Astrocyte of the spinal cord (primary cell): ENCODE results near the gene BCL2L12.
A peak's percentile ranks its signal among the peaks of the same experiment; 100 is the strongest.
"Not testable (repeated sequence)": the region's sequence is repeated elsewhere in the genome, so short reads cannot be mapped to it uniquely, and the experiment has no call there.

Source experiments
- DNase-seq: peaks from one replicate; pipeline ENCODE4 v3.0.0; 2011; ENCODE audit warnings: low read depth, low spot score
- H3K4me3 ChIP-seq: 2 replicates; pipeline ENCODE4 v1.5.1; 2011; ENCODE audit warnings: low read depth, mild to moderate bottlenecking, low read length, moderate library complexity
- CTCF ChIP-seq: IDR thresholded peaks from 2 replicates; pipeline ENCODE4 v1.5.1; 2012; ENCODE audit warnings: low read depth, mild to moderate bottlenecking, low read length, inconsistent platforms
- in situ Hi-C: cut with HindIII; loops from 2 replicates; pipeline ENCODE4 v1.10.0; 2017; ENCODE audit warnings: low sequenced_read_pairs

The BCL2L12 gene

GRCh38 chr19:49665351-49666119 is at the start of gene BCL2L12, which contains the start of gene IRF3:
Gene BCL2L12 (plus strand): TSS chr19:49665933. CDS start chr19:49666693, 760 bp downstream.
Gene IRF3 (minus strand): TSS chr19:49665857. CDS start chr19:49664838, 1,019 bp downstream.
- peak; percentile 97 for DNase-seq
- peak; percentile 1 for TF ChIP-seq CTCF
- in situ Hi-C loops = no loop called here

GRCh38 chr19:49616532-49616931 is 49.2 kb upstream of the BCL2L12 start:
- no peak for DNase-seq
- in situ Hi-C loops = no loop called here
- no peak for TF ChIP-seq CTCF
- no peak overlapping the region for H3K4me3 ChIP-seq

More at GRCh38 chr19:49665351-49666119, at the start of gene BCL2L12, which contains the start of gene IRF3:
- H3K4me3 ChIP-seq = peak within 1 kb of the TSS; percentile 82

GRCh38 chr19:49616945-49617344 is 48.8 kb upstream of the BCL2L12 start:
- no peak for TF ChIP-seq CTCF
- H3K4me3 ChIP-seq = no peak overlapping the region
- DNase-seq = no peak
- in situ Hi-C loops = no loop called here

GRCh38 chr19:49617860-49618259 is 47.9 kb upstream of the BCL2L12 start:
- in situ Hi-C loops, DNase-seq, H3K4me3 ChIP-seq: not testable (repeated sequence)

GRCh38 chr19:49624967-49625910 is 40.5 kb upstream of the BCL2L12 start:
- H3K4me3 ChIP-seq = no peak overlapping the region
- in situ Hi-C loops = no loop called here
- no peak for DNase-seq
- no peak for TF ChIP-seq CTCF

GRCh38 chr19:49626226-49626625 is 39.5 kb upstream of the BCL2L12 start:
- H3K4me3 ChIP-seq = no peak overlapping the region
- no peak for TF ChIP-seq CTCF
- in situ Hi-C loops = no loop called here
- no peak for DNase-seq
